SU-DHL-6 (cell line): ENCODE data around the gene SDCCAG8.

Experiments
- EZH2phosphoT487 ChIP-seq: fragments of 200-600 bp; sonication (generic), shearing (Covaris generic); conservative IDR thresholded peaks from 2 replicates; pipeline ENCODE4 v1.6.1; 2018; ENCODE audit warnings: mild to moderate bottlenecking, antibody characterized with exemption, low read length, moderate library complexity, mixed read lengths
- TF ChIP-seq, protein P1 (sequence below): fragments of 200-600 bp; sonication (generic); IDR thresholded peaks from one replicate; pipeline ENCODE4 v1.5.1; 2017; ENCODE audit warnings: antibody characterized with exemption, mild to moderate bottlenecking, low read length, moderate library complexity; ENCODE audit not compliant: insufficient read depth, poor library complexity, severe bottlenecking

DNA sequence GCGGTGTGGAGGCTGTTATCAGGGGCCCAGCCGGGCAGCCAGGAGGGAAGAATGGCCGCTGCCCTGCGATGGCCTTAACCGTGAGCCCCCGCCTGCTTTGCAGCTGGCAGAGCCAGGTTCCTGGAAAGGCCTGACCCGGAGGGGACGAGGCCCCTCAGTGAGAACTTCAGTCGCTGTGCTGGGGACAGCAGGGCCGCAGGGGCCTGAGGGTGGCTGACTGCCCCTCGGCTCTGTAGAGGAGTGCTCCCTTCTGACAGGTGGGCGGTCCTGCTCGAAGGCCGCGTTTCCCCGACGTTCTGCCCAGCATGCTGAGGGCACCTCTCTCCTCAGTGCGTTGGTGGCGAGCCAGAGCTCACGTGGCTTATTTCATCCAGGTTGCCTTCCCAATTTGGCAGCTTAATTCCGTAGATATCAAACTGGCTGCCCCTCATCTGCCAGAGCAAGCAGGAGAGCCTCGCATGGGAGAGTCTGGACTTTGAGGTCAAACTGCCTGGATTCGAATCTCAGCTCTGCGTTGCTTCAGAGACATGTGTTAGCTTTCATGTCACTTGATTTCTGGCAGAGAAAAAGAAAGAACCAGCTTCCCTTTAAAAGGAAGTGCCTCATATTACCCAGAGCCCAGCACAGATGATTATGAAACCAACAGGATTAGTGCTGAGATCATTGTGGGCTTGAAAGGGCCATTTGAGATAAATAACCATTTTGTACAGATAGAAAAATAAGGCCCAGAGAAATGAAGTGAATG, 239.8 kb downstream of the SDCCAG8 start:
- TF ChIP-seq, protein P1, sequence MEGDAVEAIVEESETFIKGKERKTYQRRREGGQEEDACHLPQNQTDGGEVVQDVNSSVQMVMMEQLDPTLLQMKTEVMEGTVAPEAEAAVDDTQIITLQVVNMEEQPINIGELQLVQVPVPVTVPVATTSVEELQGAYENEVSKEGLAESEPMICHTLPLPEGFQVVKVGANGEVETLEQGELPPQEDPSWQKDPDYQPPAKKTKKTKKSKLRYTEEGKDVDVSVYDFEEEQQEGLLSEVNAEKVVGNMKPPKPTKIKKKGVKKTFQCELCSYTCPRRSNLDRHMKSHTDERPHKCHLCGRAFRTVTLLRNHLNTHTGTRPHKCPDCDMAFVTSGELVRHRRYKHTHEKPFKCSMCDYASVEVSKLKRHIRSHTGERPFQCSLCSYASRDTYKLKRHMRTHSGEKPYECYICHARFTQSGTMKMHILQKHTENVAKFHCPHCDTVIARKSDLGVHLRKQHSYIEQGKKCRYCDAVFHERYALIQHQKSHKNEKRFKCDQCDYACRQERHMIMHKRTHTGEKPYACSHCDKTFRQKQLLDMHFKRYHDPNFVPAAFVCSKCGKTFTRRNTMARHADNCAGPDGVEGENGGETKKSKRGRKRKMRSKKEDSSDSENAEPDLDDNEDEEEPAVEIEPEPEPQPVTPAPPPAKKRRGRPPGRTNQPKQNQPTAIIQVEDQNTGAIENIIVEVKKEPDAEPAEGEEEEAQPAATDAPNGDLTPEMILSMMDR, result no peak
- TF ChIP-seq EZH2phosphoT487, result no peak
